NCI-H510A treated with DMSO at 0.1 percent for 48 hours (cell line): ENCODE results near the gene ZBTB7B.
A peak's percentile ranks its signal among the peaks of the same experiment; 100 is the strongest.

ENCODE experiments used
- DNase-seq: peaks from one replicate; lab custom pipeline; 2025; lab: John Stamatoyannopoulos, UW

The ZBTB7B gene

GRCh38 chr1:154988058-154988954, 14.3 kb upstream of the ZBTB7B start:
- no peak for DNase-seq

- DNase-seq: no peak
Observed at GRCh38 chr1:154989195-154989860, 13.3 kb upstream of the ZBTB7B start.

DNA sequence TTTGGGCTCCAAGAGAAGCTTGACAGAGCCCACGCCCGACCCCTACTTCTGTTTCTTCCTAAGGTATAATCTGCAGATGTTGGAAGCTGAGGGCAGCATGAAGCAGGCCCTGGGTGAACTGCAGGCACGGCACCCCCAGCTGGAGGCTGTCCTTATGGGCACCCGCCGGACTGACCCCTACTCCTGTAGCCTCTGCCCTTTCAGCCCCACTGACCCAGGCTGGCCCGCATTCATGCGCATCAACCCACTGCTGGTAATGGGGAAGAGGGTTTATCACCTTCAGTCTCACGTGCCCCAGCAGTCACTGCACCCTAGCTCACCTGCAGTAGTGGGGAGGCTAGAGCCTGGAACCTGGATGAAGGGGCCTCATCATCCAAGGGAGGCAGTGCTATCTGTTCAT, 12.3 kb upstream of the ZBTB7B start:
- no peak for DNase-seq

DNA sequence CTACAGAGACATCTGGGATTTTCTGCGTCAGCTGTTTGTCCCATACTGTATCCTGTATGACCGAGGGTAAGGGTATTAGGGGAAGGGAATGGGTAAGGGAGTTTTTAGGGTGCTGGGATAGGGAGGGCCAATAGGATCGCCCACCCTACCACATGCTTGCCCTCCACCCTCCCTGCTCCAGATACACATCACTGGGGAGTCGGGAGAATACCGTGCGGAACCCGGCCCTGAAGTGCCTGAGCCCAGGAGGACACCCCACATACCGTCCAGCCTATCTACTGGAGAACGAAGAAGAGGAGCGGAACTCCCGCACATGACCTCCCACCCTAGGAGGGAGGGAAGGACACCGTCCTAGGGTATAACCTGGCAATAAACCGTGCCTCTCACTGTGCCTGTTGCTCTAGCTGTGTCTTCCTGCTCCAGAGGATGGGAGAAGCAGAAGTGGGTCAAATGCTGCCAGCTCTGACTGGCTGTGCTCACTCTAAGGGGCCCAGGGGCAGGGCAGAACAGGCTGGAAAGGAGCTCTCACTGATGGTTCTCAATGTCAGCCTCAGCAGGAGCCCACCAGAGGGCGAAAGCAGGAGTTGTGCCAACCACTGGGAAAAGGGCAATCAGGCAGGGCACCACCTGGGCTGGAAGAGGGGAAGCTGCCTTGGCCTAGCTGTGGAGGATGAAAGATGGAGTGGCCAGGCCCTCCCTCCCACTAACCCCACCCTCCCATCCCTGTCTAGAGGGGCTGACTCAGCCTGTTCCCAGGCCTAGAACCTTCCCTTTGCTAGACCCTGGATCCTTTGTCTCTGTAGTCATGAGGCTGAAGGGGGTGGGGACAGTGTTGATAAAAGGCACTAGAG, 9.7 kb upstream of the ZBTB7B start:
- peak; percentile 50 for DNase-seq

DNA sequence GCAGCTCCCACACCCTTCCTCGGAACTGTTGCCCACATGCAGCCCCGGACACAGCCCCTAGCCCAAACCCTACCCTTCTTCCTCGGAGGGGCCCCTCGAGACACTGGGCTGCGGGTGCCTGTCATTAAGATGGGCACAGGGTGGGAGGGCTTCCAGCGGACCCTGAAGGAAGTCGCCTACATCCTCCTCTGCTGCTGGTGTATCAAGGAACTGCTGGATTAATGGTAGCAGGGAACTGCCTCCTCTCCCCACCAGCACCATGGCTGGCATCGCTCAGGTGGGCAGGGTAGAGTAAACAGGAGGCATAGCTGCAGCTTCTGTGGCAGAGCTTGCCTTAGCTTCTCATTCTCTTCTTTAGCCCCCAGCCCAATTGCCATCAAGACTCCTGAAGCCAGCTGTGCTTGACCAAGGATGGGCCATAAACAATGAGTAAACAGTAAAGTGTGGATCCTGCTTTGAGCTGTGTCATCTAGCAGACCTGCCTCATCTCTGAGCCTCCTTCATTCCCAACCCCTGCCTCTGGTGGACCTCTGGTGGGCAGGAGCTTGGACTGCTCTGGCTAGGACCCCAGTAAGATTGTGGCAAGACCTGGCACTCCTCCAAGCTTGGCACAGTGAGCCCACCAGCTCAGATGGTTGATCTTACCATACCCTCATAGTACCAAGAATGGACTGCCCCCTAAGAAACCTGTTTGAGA, 8.9 kb upstream of the ZBTB7B start, which contains the start of gene LENEP:
Gene LENEP (plus strand): TSS at position 15 of the 697 bp plus-strand sequence. CDS start 22 bp downstream, at position 37.
- no peak for DNase-seq

DNA sequence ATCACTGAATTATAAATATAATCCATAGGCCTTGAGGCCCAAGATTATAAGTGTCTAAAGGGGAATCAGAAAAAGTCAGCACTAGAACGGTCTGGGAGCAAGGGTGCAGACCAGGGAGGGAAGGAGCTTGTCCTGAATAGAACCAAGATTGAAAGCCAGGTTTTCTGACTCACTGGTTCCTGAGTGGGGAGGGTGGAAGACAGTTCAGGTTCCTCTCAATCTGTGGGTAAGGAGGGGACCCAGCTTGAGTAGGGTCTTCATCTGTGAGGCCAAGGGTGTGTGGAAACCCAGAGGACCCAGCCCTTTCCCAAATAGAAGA, 8.4 kb upstream of the ZBTB7B start:
- no peak for DNase-seq

DNA sequence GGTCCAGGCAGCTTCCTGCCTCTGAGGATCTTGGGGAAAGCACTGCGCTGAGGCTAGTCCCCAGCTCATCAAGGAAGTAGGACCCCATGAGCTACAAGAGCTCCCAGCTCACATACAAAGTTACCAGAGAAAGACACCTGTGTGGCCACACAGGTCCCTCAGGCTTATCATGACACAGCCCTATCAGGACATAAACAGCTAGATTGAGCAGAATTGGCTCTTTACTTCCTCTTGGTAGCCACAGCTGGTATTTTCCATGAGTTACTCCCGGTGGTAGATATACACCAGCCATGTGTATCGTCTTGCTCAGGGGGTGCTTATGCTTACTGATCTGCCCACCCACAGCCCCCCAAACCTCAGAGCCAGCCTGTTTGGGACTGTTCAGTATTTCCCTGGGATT, 8.0 kb upstream of the ZBTB7B start:
- no peak for DNase-seq

DNA sequence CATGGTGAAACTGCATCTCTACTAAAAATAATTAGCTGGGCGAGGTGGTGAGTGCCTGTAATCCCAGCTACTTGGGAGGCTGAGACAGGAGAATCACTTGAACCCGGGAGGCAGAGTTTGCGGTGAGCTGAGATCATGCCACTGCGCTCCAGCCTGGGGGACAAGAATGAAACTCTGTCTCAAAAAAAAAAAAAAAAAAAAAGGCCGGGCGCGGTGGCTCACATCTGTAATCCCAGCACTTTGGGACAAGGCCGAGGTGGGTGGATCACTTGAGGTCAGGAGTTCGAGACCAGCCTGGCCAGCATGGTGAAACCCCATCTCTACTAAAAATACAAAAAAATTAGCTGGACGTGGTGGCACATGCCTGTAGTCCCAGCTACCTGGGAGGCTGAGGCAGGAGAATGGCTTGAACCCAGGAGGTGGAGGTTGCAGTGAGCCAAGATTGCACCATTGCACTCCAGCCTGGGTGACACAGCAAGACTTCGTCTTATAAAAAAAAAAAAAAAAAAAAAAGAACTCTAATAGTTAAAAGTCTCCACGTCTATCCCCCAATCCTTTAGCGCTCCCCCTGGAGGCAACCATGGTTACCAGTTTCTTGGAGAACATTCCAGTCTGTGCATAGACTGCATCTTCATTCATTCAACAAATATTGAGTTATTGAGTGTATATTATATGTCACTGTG, 7.2 kb upstream of the ZBTB7B start:
- DNase-seq: peak; percentile 15

DNA sequence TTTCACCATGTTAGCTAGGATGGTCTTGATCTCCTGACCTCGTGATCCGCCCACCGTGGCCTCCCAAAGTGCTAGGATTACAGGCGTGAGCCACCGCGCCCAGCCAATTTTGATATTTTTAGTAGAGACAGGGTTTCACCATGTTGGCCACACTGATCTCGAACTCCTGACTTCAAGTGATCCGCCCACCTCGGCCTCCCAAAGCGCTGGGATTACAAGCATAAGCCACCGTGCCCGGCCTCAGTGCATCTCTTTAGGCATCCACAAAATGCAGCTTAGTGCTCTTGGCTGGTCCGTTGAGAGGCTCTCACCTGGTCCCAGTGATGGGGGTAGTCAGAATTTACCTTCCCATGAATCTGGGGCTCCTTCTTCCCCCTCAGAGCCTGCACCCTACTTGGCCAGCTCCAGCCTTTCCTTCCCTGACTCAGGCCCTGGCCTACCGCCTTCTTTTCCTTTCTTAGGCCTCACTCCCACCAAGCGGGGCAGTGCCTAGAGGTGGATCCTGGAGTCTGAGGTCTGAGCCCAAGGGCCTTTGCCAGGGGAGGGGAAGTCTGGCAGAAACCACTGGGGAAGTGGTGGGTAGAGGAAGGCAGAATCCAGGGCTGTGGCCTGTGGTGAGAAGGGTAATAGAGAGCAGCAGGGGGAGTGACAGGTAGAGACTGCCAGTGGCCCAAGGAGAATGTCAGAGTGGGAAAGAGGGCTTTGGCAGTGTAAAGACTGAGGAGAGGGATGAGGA, 5.5 kb upstream of the ZBTB7B start:
- no peak for DNase-seq

GRCh38 chr1:154998201-154998780, 4.3 kb upstream of the ZBTB7B start:
- DNase-seq: no peak

DNA sequence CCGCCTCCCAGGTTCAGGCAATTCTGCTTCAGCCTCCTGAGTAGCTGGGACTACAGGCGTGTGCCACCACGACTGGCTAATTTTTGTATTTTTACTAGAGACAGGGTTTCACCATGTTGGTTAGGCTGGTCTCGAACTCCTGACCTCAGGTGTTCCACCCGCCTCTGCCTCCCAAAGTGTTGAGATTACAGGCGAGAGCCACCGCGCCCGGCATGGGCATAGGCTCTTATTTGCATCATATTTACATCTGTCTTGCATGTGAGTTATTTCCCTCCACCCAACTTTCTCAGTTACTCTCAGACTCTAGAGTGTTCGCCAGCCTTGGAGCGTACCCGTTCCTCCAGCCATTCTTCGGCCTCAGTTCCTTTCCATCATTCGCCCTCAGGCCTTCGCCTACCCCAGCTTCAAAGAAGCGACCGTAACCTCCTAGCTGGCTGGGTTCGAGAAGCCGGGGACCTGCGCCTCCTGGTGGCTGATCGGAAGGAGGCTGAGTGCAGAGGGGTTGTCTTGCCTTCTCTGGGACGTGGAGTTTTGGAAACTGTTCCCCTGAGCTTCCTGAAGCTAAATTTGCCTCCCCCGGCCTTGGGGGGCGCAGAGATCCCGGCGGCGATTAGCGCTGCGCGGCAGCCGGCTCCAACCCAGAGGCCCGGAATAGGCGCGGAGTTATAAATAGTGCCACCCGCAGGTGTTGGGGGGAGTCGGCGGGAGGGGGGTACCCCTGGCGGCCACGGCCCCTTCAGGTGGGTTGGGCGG, 3.6 kb upstream of the ZBTB7B start:
- DNase-seq: no peak

DNA sequence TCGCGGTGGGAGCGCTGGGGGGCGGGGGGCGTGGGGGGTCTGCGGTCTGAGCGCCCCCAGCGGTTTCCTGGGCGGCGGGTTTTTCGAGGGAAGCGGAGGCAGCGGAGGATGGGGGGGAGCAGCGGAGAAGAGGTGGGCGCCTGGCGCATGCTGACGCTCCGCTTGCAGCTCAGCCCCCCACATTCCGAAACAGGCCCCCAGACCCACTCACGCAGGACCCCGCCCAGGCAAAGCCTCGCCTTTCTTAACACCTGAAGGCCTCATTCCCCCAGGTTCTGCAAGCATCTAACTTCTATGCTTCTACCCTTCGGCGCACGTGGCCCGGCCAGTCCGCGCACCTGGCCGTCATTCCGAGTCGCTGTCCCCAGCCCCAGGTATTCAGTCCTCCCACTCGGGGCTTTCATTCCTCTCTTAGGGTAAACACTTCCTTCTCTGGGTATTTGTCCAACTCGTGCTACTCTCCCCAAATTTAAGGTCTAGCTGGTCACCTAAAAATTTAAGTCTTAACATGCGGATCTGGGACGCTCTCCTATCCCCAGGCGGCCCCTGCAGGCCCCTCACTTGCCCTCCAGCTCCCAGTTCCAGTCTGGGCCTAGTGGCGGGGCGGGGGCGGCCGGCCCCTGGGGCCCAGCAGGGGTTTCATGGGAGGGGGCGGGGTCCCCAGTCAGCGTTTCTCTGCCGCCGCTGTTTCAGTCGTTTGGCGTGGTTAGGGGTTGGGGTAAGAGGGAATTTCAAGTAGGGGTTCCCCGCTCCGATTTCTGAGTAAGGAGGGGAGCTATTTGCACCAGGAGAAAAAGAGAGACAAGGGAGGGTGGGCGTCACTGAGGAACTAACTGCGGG, 2.8 kb upstream of the ZBTB7B start:
- DNase-seq: peak; percentile 37

- no peak for DNase-seq
Observed at GRCh38 chr1:155000411-155000725, 2.2 kb upstream of the ZBTB7B start.

DNA sequence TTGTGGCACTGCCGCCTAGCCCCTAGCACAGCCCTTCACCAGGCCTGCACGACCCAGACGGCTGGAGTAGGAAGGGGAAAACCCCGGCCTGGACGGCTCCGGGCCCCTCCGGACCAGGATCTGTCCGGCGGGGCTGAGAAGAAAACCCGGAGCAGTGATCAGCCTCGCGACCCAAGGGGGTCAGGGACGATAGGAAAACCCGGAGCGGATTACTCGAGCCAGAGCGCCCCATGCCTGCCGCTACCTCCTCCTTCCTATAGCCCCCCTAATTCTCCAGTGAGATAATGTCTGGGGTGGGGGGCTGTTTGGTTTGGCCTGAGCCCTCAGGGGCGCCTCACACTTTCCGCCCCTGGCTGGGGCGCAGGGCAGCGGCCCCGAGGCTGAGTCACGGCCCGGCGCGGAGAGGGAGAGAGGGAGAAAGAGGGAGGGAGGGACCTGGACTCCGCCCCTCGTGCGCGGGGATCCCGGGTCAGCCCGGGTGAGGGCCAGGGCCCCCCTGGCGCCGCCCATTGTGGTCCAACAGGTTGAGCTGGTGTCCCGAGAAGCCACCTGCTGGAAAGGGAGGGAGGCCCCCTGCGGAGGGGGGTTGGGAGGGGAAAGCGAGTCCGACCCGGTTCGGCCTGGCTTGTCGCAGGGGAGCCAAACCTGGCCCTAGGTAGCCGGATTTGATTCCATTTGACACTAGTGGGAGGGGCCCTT, 1.7 kb upstream of the ZBTB7B start:
- peak; percentile 95 for DNase-seq

- no peak for DNase-seq
Observed at GRCh38 chr1:155001425-155001674, 1.3 kb upstream of the ZBTB7B start.

DNA sequence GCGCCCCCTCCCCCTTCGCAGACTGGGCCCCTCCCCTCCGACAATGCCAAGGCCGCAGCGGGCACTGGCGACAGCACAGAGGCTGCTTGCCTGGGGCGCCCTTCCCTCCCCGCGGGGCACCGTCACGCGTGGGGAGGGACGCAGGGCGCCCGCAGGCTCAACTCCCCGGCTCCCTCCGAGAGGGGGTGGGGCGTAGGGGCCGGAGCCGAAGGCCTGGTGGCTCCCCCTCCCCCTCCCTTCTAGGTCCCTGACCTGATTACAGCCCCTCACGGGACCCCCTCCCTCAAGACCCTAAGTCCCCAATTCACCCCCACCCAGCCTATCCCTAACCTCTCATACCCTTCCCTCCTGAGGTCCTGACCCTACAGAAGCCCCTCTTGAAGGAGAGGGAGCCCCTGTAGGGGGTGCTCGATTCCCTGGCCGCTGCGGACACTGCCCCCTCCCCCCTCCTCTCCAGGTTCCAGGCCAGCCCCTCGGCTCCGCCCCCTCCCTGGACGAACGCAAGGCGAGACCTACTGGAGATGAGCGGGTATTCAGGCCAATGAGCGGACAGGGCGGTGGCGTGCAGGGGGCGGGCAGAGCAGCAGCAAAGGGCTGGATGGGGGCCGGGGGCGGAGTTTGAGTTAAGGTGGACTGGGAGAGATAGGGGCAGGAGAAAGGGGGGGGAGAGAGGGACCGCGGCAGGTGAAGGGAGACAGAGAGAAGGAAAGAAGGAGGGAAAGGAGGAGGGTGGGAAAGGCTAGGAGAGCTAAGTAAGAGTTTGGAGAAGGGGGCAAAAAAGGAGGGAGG, 733 bp upstream of the ZBTB7B start:
- DNase-seq: peak; percentile 98

- no peak for DNase-seq
Observed at GRCh38 chr1:155003227-155003765, 694 bp downstream of the ZBTB7B start.
